RWPE1 (cell line): ENCODE measurements around the gene AGAP1.

Experiments
- CTCF ChIA-PET: fragments of 350-600 bp; sonication (Branson Sonifier 250); formaldehyde crosslinking; extraction: SDS; loops from one replicate; lab custom pipeline; 2021; lab: Yijun Ruan, JAX
- POLR2A ChIA-PET: fragments of 400-600 bp; formaldehyde crosslinking; extraction: SDS; loops from one replicate; lab custom pipeline; 2020; ENCODE audit warnings: antibody characterized with exemption; ENCODE audit not compliant: low non-redundant PET; lab: Yijun Ruan, JAX
- DNase-seq: peaks from one replicate; pipeline ENCODE4 v3.0.0; 2012; ENCODE audit warnings: low spot score
- H3K27ac ChIP-seq: fragments of 450-650 bp; 2 replicates; pipeline ENCODE4 v1.5.1; 2017
- TF ChIP-seq, protein P1 (sequence below): fragments of 450-650 bp; conservative IDR thresholded peaks from 2 replicates; pipeline ENCODE4 v1.5.1; 2017; ENCODE audit warnings: low read depth, mild to moderate bottlenecking

Gene AGAP1

DNA sequence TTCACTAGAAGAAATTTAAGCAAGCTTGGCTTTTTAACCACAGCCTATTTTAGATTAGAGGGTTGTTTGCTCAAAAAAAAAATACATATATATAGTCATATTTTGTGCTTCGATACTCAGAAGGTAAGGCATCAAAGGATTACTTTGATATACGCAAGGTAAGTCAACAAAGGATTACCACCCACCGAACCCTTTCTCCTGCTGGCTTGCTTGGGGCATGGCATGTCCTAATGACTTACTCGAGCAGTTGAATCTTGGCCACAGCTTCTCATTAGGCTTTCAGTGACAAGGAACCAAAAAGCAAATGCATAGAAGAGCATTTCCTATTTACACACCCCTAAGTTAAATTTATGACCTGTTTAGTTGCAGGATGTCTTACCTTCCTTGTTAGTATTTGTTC lies 295.7 kb downstream of the AGAP1 start:
- no peak overlapping the region for H3K27ac ChIP-seq
- CTCF ChIA-PET: interaction anchor here (3.4 kb wide), 1 partner anchor 10 kb away, joined by 24 read pairs; no protein-coding TSS in a partner anchor
- POLR2A ChIA-PET: no interaction called here
- DNase-seq: no peak
- TF ChIP-seq, protein P1, sequence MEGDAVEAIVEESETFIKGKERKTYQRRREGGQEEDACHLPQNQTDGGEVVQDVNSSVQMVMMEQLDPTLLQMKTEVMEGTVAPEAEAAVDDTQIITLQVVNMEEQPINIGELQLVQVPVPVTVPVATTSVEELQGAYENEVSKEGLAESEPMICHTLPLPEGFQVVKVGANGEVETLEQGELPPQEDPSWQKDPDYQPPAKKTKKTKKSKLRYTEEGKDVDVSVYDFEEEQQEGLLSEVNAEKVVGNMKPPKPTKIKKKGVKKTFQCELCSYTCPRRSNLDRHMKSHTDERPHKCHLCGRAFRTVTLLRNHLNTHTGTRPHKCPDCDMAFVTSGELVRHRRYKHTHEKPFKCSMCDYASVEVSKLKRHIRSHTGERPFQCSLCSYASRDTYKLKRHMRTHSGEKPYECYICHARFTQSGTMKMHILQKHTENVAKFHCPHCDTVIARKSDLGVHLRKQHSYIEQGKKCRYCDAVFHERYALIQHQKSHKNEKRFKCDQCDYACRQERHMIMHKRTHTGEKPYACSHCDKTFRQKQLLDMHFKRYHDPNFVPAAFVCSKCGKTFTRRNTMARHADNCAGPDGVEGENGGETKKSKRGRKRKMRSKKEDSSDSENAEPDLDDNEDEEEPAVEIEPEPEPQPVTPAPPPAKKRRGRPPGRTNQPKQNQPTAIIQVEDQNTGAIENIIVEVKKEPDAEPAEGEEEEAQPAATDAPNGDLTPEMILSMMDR: no peak

DNA sequence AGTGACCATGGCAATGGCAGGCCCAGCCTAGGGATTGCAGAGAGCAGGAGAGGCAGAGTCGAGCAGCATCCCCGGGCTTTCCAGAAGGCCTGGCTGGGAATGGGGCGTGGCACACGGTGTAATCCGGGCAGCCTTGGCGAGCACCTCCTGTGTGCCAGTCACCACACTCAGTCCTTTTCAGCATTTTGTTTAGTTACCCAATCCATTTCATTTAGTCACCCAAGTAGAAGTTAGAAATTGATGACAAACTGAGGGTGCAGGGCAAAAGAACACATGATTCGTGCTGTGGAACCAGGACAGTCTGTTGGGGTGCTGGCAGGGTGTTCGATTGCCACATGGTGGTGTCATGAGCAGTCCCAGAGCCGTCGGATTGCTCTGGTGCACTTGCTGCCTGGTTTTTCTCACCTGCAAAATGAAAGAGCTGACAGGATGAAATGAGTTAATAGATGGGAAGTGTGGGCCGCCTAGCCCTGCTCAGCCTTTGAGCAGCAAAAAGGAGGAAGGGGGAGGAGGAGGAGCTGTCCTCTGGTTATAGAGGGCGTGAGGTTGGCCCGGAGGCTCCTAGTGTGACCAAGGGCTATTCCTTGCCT lies 299.4 kb downstream of the AGAP1 start:
- TF ChIP-seq, protein P1: no peak
- peak; percentile 40 for DNase-seq
- CTCF ChIA-PET: interaction anchor here (1.1 kb wide), 1 partner anchor 389 kb away, joined by 3 read pairs; no protein-coding TSS in a partner anchor
- POLR2A ChIA-PET: no interaction called here
- H3K27ac ChIP-seq: no peak overlapping the region

DNA sequence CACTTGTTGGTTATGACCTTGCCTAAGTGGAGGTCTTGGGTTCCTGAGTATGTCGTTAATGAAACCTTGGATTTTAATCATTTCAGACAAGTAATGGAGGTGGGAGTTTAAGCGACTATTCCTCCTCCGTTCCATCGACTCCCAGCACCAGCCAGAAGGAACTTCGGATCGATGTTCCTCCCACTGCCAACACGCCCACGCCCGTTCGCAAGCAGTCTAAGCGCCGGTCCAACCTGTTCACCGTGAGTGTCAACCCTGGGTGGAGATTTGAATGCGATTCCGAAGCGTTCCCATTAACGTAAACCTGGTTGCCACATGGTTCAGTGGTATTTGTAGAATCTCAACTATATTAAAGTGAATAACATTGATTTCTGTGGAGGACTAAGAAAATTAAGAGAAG lies 305.4 kb downstream of the AGAP1 start:
- H3K27ac ChIP-seq: no peak overlapping the region
- ChIA-PET POLR2A (no interaction called here), CTCF (interaction anchor here (0.6 kb wide), 1 partner anchor 1229 kb away, joined by 3 read pairs; no protein-coding TSS in a partner anchor)
- TF ChIP-seq, protein P1: no peak
- no peak for DNase-seq

DNA sequence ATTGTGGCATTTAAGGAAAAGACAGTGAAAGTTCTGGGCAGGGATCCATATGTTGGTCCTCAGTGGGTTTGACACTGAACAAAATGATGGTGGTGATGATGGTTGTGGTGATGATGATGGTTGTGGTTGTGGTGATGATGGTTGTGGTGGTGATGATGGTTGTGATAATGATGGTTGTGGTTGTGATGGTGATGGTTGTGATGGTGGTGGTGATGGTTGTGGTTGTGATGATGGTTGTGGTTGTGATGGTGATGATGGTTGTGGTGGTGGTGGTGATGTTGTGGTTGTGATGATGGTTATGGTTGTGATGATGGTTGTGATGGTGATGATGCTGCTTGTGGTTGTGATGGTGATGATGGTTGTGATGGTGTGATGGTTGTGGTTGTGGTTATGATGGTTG lies 308.7 kb downstream of the AGAP1 start:
- POLR2A ChIA-PET: no interaction called here

DNA sequence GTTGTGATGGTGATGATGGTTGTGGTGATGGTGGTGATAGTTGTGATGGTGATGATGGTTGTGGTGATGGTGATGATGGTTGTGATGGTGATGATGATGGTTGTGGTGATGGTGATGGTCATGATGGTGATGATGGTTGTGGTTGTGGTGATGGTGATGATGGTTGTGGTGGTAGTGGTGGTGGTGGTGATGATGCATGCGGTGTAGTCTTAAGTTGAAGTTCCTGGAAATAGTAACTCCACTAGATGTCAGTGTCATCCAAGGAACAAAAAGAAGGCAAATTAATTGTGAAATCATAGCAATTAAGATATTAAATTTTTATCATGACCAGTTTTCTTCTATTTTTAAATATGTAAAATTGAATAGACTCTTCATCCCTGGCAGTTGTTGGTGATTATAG lies 309.2 kb downstream of the AGAP1 start:
- TF ChIP-seq, protein P1: no peak
- ChIA-PET POLR2A (no interaction called here), CTCF (no interaction called here)
- H3K27ac ChIP-seq: no peak overlapping the region
- DNase-seq: no peak

More for the DNA sequence above, 308.7 kb downstream of the AGAP1 start:
- TF ChIP-seq, protein P1: no peak
- no peak for DNase-seq
- no peak overlapping the region for H3K27ac ChIP-seq
- CTCF ChIA-PET: interaction anchor here (0.6 kb wide), 1 partner anchor 83 kb away, joined by 3 read pairs; no protein-coding TSS in a partner anchor

DNA sequence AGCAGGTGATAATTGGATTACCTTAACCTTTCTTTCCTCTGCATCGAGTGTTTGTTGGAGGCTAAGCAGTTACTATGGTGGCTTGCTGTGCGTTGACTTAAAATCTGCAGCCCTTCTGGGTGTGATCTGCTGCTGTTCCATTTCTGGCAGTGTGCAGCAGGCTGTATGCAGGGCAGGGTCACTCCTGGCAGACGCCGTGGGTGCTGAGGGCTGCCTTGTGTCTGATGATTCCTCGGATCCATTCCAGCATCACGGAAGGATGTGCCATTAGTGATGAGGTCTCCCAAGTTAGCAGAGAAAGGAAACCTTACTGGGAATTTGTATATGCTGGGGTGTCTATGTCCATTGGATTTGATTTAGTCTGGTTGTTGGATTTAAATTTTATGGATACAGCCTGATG lies 310.8 kb downstream of the AGAP1 start:
- H3K27ac ChIP-seq: no peak overlapping the region
- TF ChIP-seq, protein P1: no peak

More for the DNA sequence above, 310.8 kb downstream of the AGAP1 start:
- CTCF ChIA-PET: no interaction called here
- POLR2A ChIA-PET: no interaction called here
- no peak for DNase-seq
